OCI-LY1 (cell line): ENCODE measurements around the gene PDE4D.

Experiments
- EZH2 ChIP-seq: fragments of 200-600 bp; sonication (generic), shearing (Covaris generic); IDR thresholded peaks from 2 replicates; pipeline ENCODE4 v1.8.0; 2017; ENCODE audit warnings: borderline replicate concordance, mixed run types, mild to moderate bottlenecking, antibody characterized with exemption, low read length, moderate library complexity, mixed read lengths
- TF ChIP-seq, protein P1 (sequence below): fragments of 200-600 bp; sonication (generic), shearing (Covaris generic); IDR thresholded peaks from 2 replicates; pipeline ENCODE4 v1.5.1; 2017; ENCODE audit warnings: mild to moderate bottlenecking, antibody characterized with exemption, low read length, moderate library complexity, mixed read lengths

DNA sequence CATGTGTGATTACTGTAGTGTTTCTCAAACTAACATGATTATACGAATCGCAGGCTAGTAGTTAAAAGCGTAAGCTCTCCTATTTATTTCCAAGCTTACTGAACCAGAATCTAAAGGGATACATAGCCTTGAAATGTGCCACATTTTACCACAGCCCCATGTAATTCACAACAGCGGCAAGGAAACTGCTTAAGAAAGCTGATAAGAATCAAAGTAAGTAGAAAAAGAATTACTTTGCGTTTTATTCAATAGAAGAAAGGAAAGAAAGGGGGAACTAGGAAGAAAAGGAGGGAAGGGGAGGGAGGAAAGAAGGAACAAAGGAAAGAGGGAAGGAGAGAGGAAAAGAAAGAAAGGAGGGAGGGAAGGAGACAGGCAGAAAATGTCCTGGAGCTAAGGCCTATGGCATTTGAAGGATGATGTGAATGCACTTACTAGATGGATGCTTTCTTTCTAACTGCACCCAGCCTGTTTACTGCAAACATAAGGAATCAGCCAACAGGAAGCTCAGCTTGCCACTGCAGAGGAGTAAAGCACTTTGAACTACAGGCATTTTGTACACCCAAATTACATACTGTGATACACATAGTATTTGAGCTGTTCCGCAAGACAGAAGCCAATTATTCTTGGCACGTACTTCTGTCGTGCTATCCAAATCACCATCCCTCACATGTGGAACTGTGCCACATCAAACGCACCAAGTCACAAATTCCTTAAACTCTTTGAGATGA lies 789.0 kb downstream of the PDE4D start:
- TF ChIP-seq, protein P1, sequence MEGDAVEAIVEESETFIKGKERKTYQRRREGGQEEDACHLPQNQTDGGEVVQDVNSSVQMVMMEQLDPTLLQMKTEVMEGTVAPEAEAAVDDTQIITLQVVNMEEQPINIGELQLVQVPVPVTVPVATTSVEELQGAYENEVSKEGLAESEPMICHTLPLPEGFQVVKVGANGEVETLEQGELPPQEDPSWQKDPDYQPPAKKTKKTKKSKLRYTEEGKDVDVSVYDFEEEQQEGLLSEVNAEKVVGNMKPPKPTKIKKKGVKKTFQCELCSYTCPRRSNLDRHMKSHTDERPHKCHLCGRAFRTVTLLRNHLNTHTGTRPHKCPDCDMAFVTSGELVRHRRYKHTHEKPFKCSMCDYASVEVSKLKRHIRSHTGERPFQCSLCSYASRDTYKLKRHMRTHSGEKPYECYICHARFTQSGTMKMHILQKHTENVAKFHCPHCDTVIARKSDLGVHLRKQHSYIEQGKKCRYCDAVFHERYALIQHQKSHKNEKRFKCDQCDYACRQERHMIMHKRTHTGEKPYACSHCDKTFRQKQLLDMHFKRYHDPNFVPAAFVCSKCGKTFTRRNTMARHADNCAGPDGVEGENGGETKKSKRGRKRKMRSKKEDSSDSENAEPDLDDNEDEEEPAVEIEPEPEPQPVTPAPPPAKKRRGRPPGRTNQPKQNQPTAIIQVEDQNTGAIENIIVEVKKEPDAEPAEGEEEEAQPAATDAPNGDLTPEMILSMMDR, result no peak
- TF ChIP-seq EZH2, result no peak
